Neural progenitor cell (in vitro differentiated cells): ENCODE data around the gene IL18R1. TPM values are rescaled to one million over a fixed set of nuclear protein-coding genes. Genes with fewer than 3 reads are reported as not detected.

ENCODE experiments used
- DNase-seq: peaks from one replicate; pipeline ENCODE4 v3.0.0-alpha.2; 2016; ENCODE audit warnings: low spot score
- H2AFZ ChIP-seq: fragments of 200-600 bp; sonication (generic); replicated peaks from 2 replicates; pipeline ENCODE4 v1.6.1; 2016; ENCODE audit warnings: antibody characterized with exemption
- H3F3A ChIP-seq: fragments of 200-600 bp; sonication (generic); 2 replicates; pipeline ENCODE4 v1.6.1; 2016; ENCODE audit warnings: antibody characterized with exemption, low read depth
- H3K27ac ChIP-seq: fragments of 200-600 bp; sonication (generic); 2 replicates; pipeline ENCODE4 v1.5.1; 2016; ENCODE audit warnings: mild to moderate bottlenecking
- H3K27me3 ChIP-seq: fragments of 200-600 bp; sonication (generic); 2 replicates; pipeline ENCODE4 v1.6.1; 2016; ENCODE audit warnings: mild to moderate bottlenecking, moderate library complexity
- H3K36me3 ChIP-seq: fragments of 200-600 bp; sonication (generic); 2 replicates; pipeline ENCODE4 v1.5.1; 2016
- H3K4me1 ChIP-seq: fragments of 200-600 bp; sonication (generic); 2 replicates; pipeline ENCODE4 v1.6.1; 2016; ENCODE audit warnings: mixed run types
- H3K4me2 ChIP-seq: fragments of 200-600 bp; sonication (generic); 2 replicates; pipeline ENCODE4 v1.6.1; 2016
- H3K4me3 ChIP-seq: fragments of 200-600 bp; sonication (generic); 2 replicates; pipeline ENCODE4 v1.5.1; 2016
- H3K79me2 ChIP-seq: fragments of 200-600 bp; sonication (generic); 2 replicates; pipeline ENCODE4 v1.6.1; 2016; ENCODE audit warnings: low read depth
- H3K9ac ChIP-seq: fragments of 200-600 bp; sonication (generic); 2 replicates; pipeline ENCODE4 v1.6.1; 2016
- H3K9me3 ChIP-seq: fragments of 200-600 bp; sonication (generic); 2 replicates; pipeline ENCODE4 v1.5.1; 2016; ENCODE audit warnings: low read depth
- H4K20me1 ChIP-seq: fragments of 200-600 bp; sonication (generic); 2 replicates; pipeline ENCODE4 v1.6.1; 2016; ENCODE audit warnings: low read depth
- H3K27ac Mint-ChIP-seq: 3 replicates; pipeline ENCODE4 v1.8.0; 2021; ENCODE audit warnings: mixed read lengths
- H3K27me3 Mint-ChIP-seq: 2 replicates; pipeline ENCODE4 v1.8.0; 2022; ENCODE audit warnings: low read depth, mild to moderate bottlenecking, inconsistent platforms, moderate library complexity, mixed read lengths; ENCODE audit not compliant: insufficient read depth
- H3K36me3 Mint-ChIP-seq: 3 replicates; pipeline ENCODE4 v1.8.0; 2021; ENCODE audit warnings: mixed read lengths
- H3K4me1 Mint-ChIP-seq: 3 replicates; pipeline ENCODE4 v1.8.0; 2021; ENCODE audit warnings: mixed read lengths
- H3K4me3 Mint-ChIP-seq: 3 replicates; pipeline ENCODE4 v1.8.0; 2021; ENCODE audit warnings: mild to moderate bottlenecking, moderate library complexity, mixed read lengths
- H3K9me3 Mint-ChIP-seq: 3 replicates; pipeline ENCODE4 v1.8.0; 2020; ENCODE audit warnings: mixed read lengths
- CTCF ChIP-seq: fragments of 200-600 bp; sonication (generic); IDR thresholded peaks from 2 replicates; pipeline ENCODE4 v1.5.1; 2017; ENCODE audit warnings: antibody characterized with exemption, mild to moderate bottlenecking
- EZH2 ChIP-seq: fragments of 200-600 bp; sonication (generic); IDR thresholded peaks from 2 replicates; pipeline ENCODE4 v1.6.1; 2017; ENCODE audit warnings: antibody characterized with exemption, mild to moderate bottlenecking, moderate library complexity
- EZH2phosphoT487 ChIP-seq: fragments of 200-600 bp; sonication (generic); IDR thresholded peaks from 2 replicates; pipeline ENCODE4 v1.6.1; 2017; ENCODE audit warnings: antibody characterized with exemption
- microRNA-seq: library from miRNA; unstranded; fragments of <30 nt; microRNA quantifications from one replicate; pipeline ENCODE4, GENCODE V29; 2016
- small RNA-seq: library from RNA; depleted of rRNA; stranded (forward); fragments of <200 nt; gene quantifications from one replicate; pipeline ENCODE3, GENCODE V24; 2015
- total RNA-seq: library from RNA; depleted of rRNA; stranded (reverse); fragments of >200 nt; gene quantifications from 2 replicates; pipeline ENCODE4 v1.2.3, GENCODE V29; 2015; ENCODE audit warnings: low replicate concordance

Gene IL18R1
- total RNA-seq, 1 donor from 2014 or later = 0.07 TPM

- no peak overlapping the region for H3K4me3 ChIP-seq
- no peak overlapping the region for H3K9ac ChIP-seq
- no peaks in the 10 kb centered on the region for H3K36me3 ChIP-seq
- Mint-ChIP-seq H3K9me3 (no peaks in the 10 kb centered on the region), H3K36me3 (no peaks in the 10 kb centered on the region), H3K4me3 (no peak overlapping the region), H3K4me1 (no peaks in the 10 kb centered on the region), H3K27ac (no peak overlapping the region), H3K27me3 (peaks cover 4% of the 10 kb centered on the region)
- no peak overlapping the region for H3K27ac ChIP-seq
- H3K4me1 ChIP-seq = no peaks in the 10 kb centered on the region
- no peak for TF ChIP-seq EZH2
- TF ChIP-seq EZH2phosphoT487 = no peak
- TF ChIP-seq CTCF = no peak
- no peaks in the 10 kb centered on the region for H3K79me2 ChIP-seq
- no peak overlapping the region for H3K4me2 ChIP-seq
- no peak overlapping the region for H2AFZ ChIP-seq
- H3K9me3 ChIP-seq = no peaks in the 10 kb centered on the region
- DNase-seq = no peak
- no peaks in the 10 kb centered on the region for H3F3A ChIP-seq
- H4K20me1 ChIP-seq = no peaks in the 10 kb centered on the region
- no peaks in the 10 kb centered on the region for H3K27me3 ChIP-seq
These were observed 88.6 kb downstream of the IL18R1 start for GRCh38 chr2:102444233-102444632.

DNA sequence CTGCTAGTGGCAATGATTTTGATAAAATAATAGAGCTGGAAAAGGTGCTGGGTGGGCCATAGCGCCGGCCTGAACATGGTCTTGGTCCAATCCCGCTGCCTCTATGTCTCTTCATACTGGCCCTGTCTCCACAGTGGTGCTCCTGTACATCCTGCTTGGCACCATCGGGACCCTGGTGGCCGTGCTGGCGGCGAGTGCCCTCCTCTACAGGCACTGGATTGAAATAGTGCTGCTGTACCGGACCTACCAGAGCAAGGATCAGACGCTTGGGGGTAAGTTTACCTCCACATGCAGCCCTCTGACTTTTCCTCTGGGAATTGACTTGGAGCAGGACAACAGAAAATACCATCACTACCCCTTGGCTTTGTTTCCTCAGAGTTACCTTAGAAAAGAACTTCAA, 91.3 kb downstream of the IL18R1 start:
- no peak for DNase-seq
- H3K27me3 ChIP-seq = no peaks in the 10 kb centered on the region
- no peak overlapping the region for H3K27ac ChIP-seq
- TF ChIP-seq EZH2 (no peak), CTCF (no peak), EZH2phosphoT487 (no peak)
- no peaks in the 10 kb centered on the region for H4K20me1 ChIP-seq
- H3K4me1 ChIP-seq = no peaks in the 10 kb centered on the region
- H2AFZ ChIP-seq = no peak overlapping the region
- Mint-ChIP-seq H3K27ac (no peak overlapping the region), H3K9me3 (no peaks in the 10 kb centered on the region), H3K27me3 (peaks cover 4% of the 10 kb centered on the region), H3K36me3 (no peaks in the 10 kb centered on the region), H3K4me3 (no peak overlapping the region), H3K4me1 (no peaks in the 10 kb centered on the region)
- no peak overlapping the region for H3K4me3 ChIP-seq
- no peaks in the 10 kb centered on the region for H3K36me3 ChIP-seq
- H3F3A ChIP-seq = no peaks in the 10 kb centered on the region
- H3K79me2 ChIP-seq = no peaks in the 10 kb centered on the region
- no peaks in the 10 kb centered on the region for H3K9me3 ChIP-seq
- no peak overlapping the region for H3K4me2 ChIP-seq
- H3K9ac ChIP-seq = no peak overlapping the region

Small RNA genes within 50 kb of the gene (microRNA-seq; reads per million reads assigned to microRNA genes)
- gene MIR4772 = not detected

Small RNA genes within 50 kb of the gene (small RNA-seq; reads per million reads assigned to genes)
- not detected for gene MIR4772

Other genes starting within 250 kb of the IL18R1 start
- 0.34 and 1.7 TPM in 2 replicates for gene IL1R1, start 213.1 kb upstream of the IL18R1 start, total RNA-seq
- gene IL1RL2, start 168.8 kb upstream of the IL18R1 start, total RNA-seq = not detected in 2 replicates
- not detected in 2 replicates for gene IL1RL1, start 44.2 kb upstream of the IL18R1 start, total RNA-seq
- gene IL18RAP, start 67.4 kb downstream of the IL18R1 start, total RNA-seq = not detected in 2 replicates
- gene SLC9A4, start 117.4 kb downstream of the IL18R1 start, total RNA-seq = not detected in 2 replicates